Stimulated activated CD4-positive, alpha-beta T cell treated with anti-CD3 and anti-CD28 coated beads, Interleukin-15, amount 100 ng/mL, for 1 hour (primary cell): ENCODE measurements around the gene DCC.
"Not testable (repeated sequence)": the region's sequence is repeated elsewhere in the genome, so short reads cannot be mapped to it uniquely, and the experiment has no call there.

Experiments
- DNase-seq, 2 donors: peaks; one replicate each; pipeline ENCODE4 v3.0.0-alpha.2; 2020; ENCODE audit warnings: low read depth in 1 of 2, low spot score in 1 of 2

The DCC gene

GRCh38 chr18:53380063-53380639, 1040.2 kb downstream of the DCC start:
- DNase-seq, result no peak

GRCh38 chr18:53382870-53383269, 1042.9 kb downstream of the DCC start:
- no peak for DNase-seq

- DNase-seq, result no peak
Measured at GRCh38 chr18:53385889-53386288, 1045.9 kb downstream of the DCC start.

- DNase-seq, result no peak
Measured at GRCh38 chr18:53387581-53387980, 1047.6 kb downstream of the DCC start.

GRCh38 chr18:53402670-53403069, 1062.7 kb downstream of the DCC start:
- DNase-seq, result no peak

- DNase-seq, result no peak
Measured at GRCh38 chr18:53408271-53408670, 1068.3 kb downstream of the DCC start.

- DNase-seq, result no peak
Measured at GRCh38 chr18:53411511-53411910, 1071.5 kb downstream of the DCC start.

- DNase-seq, result no peak
Measured at GRCh38 chr18:53417003-53417402, 1077.0 kb downstream of the DCC start.

GRCh38 chr18:53421869-53422268, 1081.9 kb downstream of the DCC start:
- no peak for DNase-seq

GRCh38 chr18:53422896-53423295, 1082.9 kb downstream of the DCC start:
- no peak for DNase-seq

- DNase-seq, result no peak
Measured at GRCh38 chr18:53426666-53427184, 1086.7 kb downstream of the DCC start.

- no peak for DNase-seq
Measured at GRCh38 chr18:53441761-53442414, 1101.9 kb downstream of the DCC start.

GRCh38 chr18:53442415-53442783, 1102.4 kb downstream of the DCC start:
- no peak for DNase-seq

- no peak for DNase-seq
Measured at GRCh38 chr18:53443336-53443735, 1103.3 kb downstream of the DCC start.

GRCh38 chr18:53443831-53444230, 1103.8 kb downstream of the DCC start:
- no peak for DNase-seq

GRCh38 chr18:53451902-53452301, 1111.9 kb downstream of the DCC start:
- no peak for DNase-seq

GRCh38 chr18:53457068-53457467, 1117.1 kb downstream of the DCC start:
- DNase-seq, result no peak

- no peak for DNase-seq
Measured at GRCh38 chr18:53458268-53458667, 1118.3 kb downstream of the DCC start.

- DNase-seq, result no peak
Measured at GRCh38 chr18:53458944-53459580, 1119.1 kb downstream of the DCC start.

- no peak for DNase-seq
Measured at GRCh38 chr18:53467756-53468155, 1127.8 kb downstream of the DCC start.

GRCh38 chr18:53468173-53468572, 1128.2 kb downstream of the DCC start:
- DNase-seq, result not testable (repeated sequence)

- DNase-seq, result no peak
Measured at GRCh38 chr18:53472546-53472945, 1132.5 kb downstream of the DCC start.
